ENCODE data around the gene DGKI. TPM values are rescaled to one million over a fixed set of nuclear protein-coding genes. Genes with fewer than 3 reads are reported as not detected.
"Not testable (repeated sequence)": the region's sequence is repeated elsewhere in the genome, so short reads cannot be mapped to it uniquely, and the experiment has no call there.

DGKI gene
- total RNA-seq, 4 donors from 2014 or later, result 0.44 to 1.1 (median 1.0) TPM; not detected in 1

GRCh38 chr7:137832382-137832781 lies 14.4 kb downstream of the DGKI start:
- DNase-seq, result no peak
- WGBS, 2 donors, result 76 to 97% methylated on average over 2 of the region's 2 CpGs

GRCh38 chr7:137831555-137831954 lies 15.2 kb downstream of the DGKI start:
- DNase-seq; H3K36me3 ChIP-seq; H3K4me3 ChIP-seq; H3K4me1 ChIP-seq; H3K27ac ChIP-seq; intact Hi-C loops (cut with DNase I); H3K27me3 ChIP-seq: not testable (repeated sequence)
- peaks cover 0 to 17% (median 15%) of the 10 kb centered on the region in 3 donors for H3K9me3 ChIP-seq
- 91 to 100% methylated on average over 1 of the region's 1 CpG for WGBS, 2 donors

More at GRCh38 chr7:137832382-137832781, 14.4 kb downstream of the DGKI start:
- Histone ChIP-seq H3K4me1 (peaks cover 0 to 7% (median 6%) of the 10 kb centered on the region in 3 donors), H3K36me3 (no peaks in the 10 kb centered on the region), H3K27ac (no peak overlapping the region), H3K4me3 (no peak overlapping the region), H3K9me3 (peaks cover 0 to 17% (median 15%) of the 10 kb centered on the region in 3 donors), H3K27me3 (no peaks in the 10 kb centered on the region)
- intact Hi-C loops (cut with DNase I), result no loop called here
- TF ChIP-seq POLR2A (IDR thresholded peaks at IDR 0.05), result no peak

- Histone ChIP-seq H3K36me3 (no peaks in the 10 kb centered on the region), H3K27me3 (no peaks in the 10 kb centered on the region), H3K4me3 (no peak overlapping the region), H3K9me3 (peaks cover 0 to 17% (median 15%) of the 10 kb centered on the region in 3 donors), H3K4me1 (peaks cover 0 to 7% (median 6%) of the 10 kb centered on the region in 3 donors), H3K27ac (no peak overlapping the region)
- TF ChIP-seq CTCF (IDR thresholded peaks at IDR 0.05), result no peak
- TF ChIP-seq POLR2A (IDR thresholded peaks at IDR 0.05), result no peak
- DNase-seq, result no peak
- WGBS, 2 donors, result 63 to 70% methylated on average over 7 of the region's 7 CpGs
- intact Hi-C loops (cut with DNase I), result no loop called here
Observed at GRCh38 chr7:137829337-137829992, 17.3 kb downstream of the DGKI start.

GRCh38 chr7:137828456-137828855 lies 18.3 kb downstream of the DGKI start:
- H3K4me3 ChIP-seq, result no peak overlapping the region
- TF ChIP-seq CTCF (IDR thresholded peaks at IDR 0.05) (no peak), POLR2A (IDR thresholded peaks at IDR 0.05) (no peak)
- intact Hi-C loops (cut with DNase I), result no loop called here
- no peaks in the 10 kb centered on the region for H3K27me3 ChIP-seq
- H3K36me3 ChIP-seq, result no peaks in the 10 kb centered on the region
- no peak overlapping the region for H3K27ac ChIP-seq
- 65 to 88% methylated on average over 1 of the region's 1 CpG for WGBS, 2 donors
- H3K4me1 ChIP-seq, result peaks cover 0 to 7% (median 6%) of the 10 kb centered on the region in 3 donors
- peaks cover 0 to 17% (median 14%) of the 10 kb centered on the region in 3 donors for H3K9me3 ChIP-seq
- no peak for DNase-seq

GRCh38 chr7:137825489-137825888 lies 21.3 kb downstream of the DGKI start:
- intact Hi-C loops (cut with DNase I), result no loop called here
- Histone ChIP-seq H3K27ac (no peak overlapping the region), H3K27me3 (no peaks in the 10 kb centered on the region), H3K36me3 (no peaks in the 10 kb centered on the region), H3K9me3 (no peaks in the 10 kb centered on the region), H3K4me1 (peaks cover 3 to 12% (median 10%) of the 10 kb centered on the region in 3 donors), H3K4me3 (no peak overlapping the region)
- 76 to 86% methylated on average over 3 of the region's 3 CpGs for WGBS, 2 donors
- TF ChIP-seq CTCF (IDR thresholded peaks at IDR 0.05), result no peak
- TF ChIP-seq POLR2A (IDR thresholded peaks at IDR 0.05), result no peak
- DNase-seq, result no peak

GRCh38 chr7:137820677-137821420 lies 25.9 kb downstream of the DGKI start:
- no peak for DNase-seq
- intact Hi-C loops (cut with DNase I), result no loop called here
- Histone ChIP-seq H3K27me3 (no peaks in the 10 kb centered on the region), H3K9me3 (no peaks in the 10 kb centered on the region), H3K27ac (no peak overlapping the region), H3K4me3 (no peak overlapping the region), H3K36me3 (no peaks in the 10 kb centered on the region), H3K4me1 (peaks cover 3 to 13% (median 6%) of the 10 kb centered on the region in 3 donors)
- WGBS, 2 donors, result 15 to 31% methylated on average over 6 to 8 of the region's 8 CpGs
- TF ChIP-seq CTCF (IDR thresholded peaks at IDR 0.05) (no peak), POLR2A (IDR thresholded peaks at IDR 0.05) (no peak)
